Neural crest cell (in vitro differentiated cells): ENCODE results near the gene IBA57. TPM values are rescaled to one million over a fixed set of nuclear protein-coding genes. Genes with fewer than 3 reads are reported as not detected.

ENCODE experiments used
- DNase-seq: peaks from one replicate; pipeline ENCODE4 v3.0.0; 2021; ENCODE audit warnings: low read depth, mixed read lengths, low spot score
- H3K27ac Mint-ChIP-seq: one replicate; pipeline ENCODE4 v1.8.0; 2021; ENCODE audit warnings: mild to moderate bottlenecking, mixed read lengths; ENCODE audit not compliant: unreplicated experiment
- H3K27me3 Mint-ChIP-seq: 2 replicates; pipeline ENCODE4 v1.8.0; 2021; ENCODE audit warnings: low read depth, mild to moderate bottlenecking, mixed read lengths
- H3K36me3 Mint-ChIP-seq: 2 replicates; pipeline ENCODE4 v1.8.0; 2021; ENCODE audit warnings: low read depth, mild to moderate bottlenecking, mixed read lengths
- H3K4me1 Mint-ChIP-seq: 2 replicates; pipeline ENCODE4 v1.8.0; 2021; ENCODE audit warnings: mixed read lengths
- H3K4me3 Mint-ChIP-seq: one replicate; pipeline ENCODE4 v1.8.0; 2021; ENCODE audit warnings: mild to moderate bottlenecking, mixed read lengths
- H3K9me3 Mint-ChIP-seq: 2 replicates; pipeline ENCODE4 v1.8.0; 2021; ENCODE audit warnings: mixed read lengths
- total RNA-seq: library from RNA; stranded (reverse); gene quantifications from 2 replicates; pipeline ENCODE4 v1.2.1, GENCODE V29; 2021
- TF ChIP-seq, protein P1 (sequence below): fragments of 200-600 bp; sonication (generic); conservative IDR thresholded peaks from 2 replicates; pipeline ENCODE4 v1.5.0; 2021; ENCODE audit warnings: antibody characterized with exemption, mild to moderate bottlenecking

IBA57 gene
- total RNA-seq, 1 donor from 2014 or later, result 10.4 TPM

DNA sequence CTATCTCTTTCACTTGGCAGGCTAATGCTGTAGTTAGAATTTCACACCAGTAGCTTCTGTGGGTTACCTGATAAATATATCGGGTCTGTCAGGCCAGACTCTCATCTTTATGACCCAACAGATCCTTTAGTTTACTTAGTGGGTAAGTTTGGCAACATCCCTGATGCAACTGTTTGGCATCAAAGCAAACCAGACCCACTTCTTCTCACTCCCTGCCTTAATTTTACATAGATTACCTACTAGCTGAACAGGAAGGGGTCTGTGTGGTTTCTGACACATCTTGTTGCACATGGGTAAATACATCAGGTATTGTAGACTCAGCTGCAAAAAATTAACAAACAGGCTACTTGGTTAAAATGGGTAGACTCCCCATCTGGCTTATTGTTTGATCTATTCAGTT is 28.7 kb upstream of the IBA57 start:
- Mint-ChIP-seq H3K36me3 (no peaks in the 10 kb centered on the region), H3K4me1 (peaks cover 11% of the 10 kb centered on the region), H3K27me3 (peaks cover 74% of the 10 kb centered on the region), H3K4me3 (no peak overlapping the region), H3K27ac (no peak overlapping the region), H3K9me3 (no peaks in the 10 kb centered on the region)
- TF ChIP-seq, protein P1, sequence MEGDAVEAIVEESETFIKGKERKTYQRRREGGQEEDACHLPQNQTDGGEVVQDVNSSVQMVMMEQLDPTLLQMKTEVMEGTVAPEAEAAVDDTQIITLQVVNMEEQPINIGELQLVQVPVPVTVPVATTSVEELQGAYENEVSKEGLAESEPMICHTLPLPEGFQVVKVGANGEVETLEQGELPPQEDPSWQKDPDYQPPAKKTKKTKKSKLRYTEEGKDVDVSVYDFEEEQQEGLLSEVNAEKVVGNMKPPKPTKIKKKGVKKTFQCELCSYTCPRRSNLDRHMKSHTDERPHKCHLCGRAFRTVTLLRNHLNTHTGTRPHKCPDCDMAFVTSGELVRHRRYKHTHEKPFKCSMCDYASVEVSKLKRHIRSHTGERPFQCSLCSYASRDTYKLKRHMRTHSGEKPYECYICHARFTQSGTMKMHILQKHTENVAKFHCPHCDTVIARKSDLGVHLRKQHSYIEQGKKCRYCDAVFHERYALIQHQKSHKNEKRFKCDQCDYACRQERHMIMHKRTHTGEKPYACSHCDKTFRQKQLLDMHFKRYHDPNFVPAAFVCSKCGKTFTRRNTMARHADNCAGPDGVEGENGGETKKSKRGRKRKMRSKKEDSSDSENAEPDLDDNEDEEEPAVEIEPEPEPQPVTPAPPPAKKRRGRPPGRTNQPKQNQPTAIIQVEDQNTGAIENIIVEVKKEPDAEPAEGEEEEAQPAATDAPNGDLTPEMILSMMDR, result no peak
- DNase-seq, result no peak

DNA sequence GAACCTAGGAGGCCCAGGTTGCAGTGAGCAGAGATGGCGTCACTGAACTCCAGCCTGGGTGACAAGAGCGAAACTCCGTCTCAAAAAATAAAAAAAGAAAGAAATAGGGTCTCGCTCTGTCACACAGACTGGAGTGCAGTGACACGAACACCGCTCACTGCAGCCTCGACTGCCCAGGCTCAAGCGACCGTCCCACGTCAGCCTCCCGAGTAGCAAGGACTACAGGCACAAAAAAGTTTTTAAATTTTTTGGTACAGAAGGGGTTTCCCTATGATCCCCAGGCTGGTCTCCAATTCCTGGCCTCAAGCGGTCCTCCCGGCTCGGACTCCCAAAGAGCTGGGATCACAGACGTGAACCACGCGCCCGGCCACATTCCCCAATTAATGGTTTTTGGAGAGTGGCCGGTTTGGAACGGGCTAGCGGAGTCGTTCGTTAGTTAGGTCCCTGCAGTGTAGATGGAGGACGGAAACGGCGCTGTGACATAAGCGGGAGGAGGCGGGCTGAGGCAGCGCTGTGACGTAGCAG is 26.1 kb upstream of the IBA57 start:
- no peaks in the 10 kb centered on the region for H3K36me3 Mint-ChIP-seq
- no peaks in the 10 kb centered on the region for H3K9me3 Mint-ChIP-seq
- DNase-seq, result no peak
- H3K4me1 Mint-ChIP-seq, result peaks cover 17% of the 10 kb centered on the region
- H3K27me3 Mint-ChIP-seq, result peaks cover 50% of the 10 kb centered on the region
- H3K27ac Mint-ChIP-seq, result peak overlapping the region; percentile 75
- H3K4me3 Mint-ChIP-seq, result peak overlapping the region; percentile 93
- TF ChIP-seq, protein P1, result no peak

- TF ChIP-seq, protein P1, result peak; percentile 45
- peak within 1 kb of the TSS; percentile 93 for H3K4me3 Mint-ChIP-seq
- H3K4me1 Mint-ChIP-seq, result peaks cover 17% of the 10 kb centered on the region
These were observed 25.5 kb upstream of the IBA57 start, which contains the start of gene GUK1 for GRCh38 chr1:228139931-228140723. Gene GUK1 (plus strand): TSS chr1:228140279. CDS start chr1:228140303, 24 bp downstream.

GRCh38 chr1:228140724-228141225 is 24.8 kb upstream of the IBA57 start:
- Mint-ChIP-seq H3K4me3 (peak overlapping the region; percentile 93), H3K27ac (peak overlapping the region; percentile 81), H3K36me3 (no peaks in the 10 kb centered on the region), H3K4me1 (peaks cover 17% of the 10 kb centered on the region), H3K27me3 (peaks cover 37% of the 10 kb centered on the region), H3K9me3 (no peaks in the 10 kb centered on the region)
- no peak for DNase-seq
- TF ChIP-seq, protein P1, result no peak

More at GRCh38 chr1:228139931-228140723, 25.5 kb upstream of the IBA57 start, which contains the start of gene GUK1:
- Mint-ChIP-seq H3K9me3 (no peaks in the 10 kb centered on the region), H3K36me3 (no peaks in the 10 kb centered on the region), H3K27ac (peak within 1 kb of the TSS; percentile 81), H3K27me3 (peaks cover 44% of the 10 kb centered on the region)
- peak; percentile 98 for DNase-seq

DNA sequence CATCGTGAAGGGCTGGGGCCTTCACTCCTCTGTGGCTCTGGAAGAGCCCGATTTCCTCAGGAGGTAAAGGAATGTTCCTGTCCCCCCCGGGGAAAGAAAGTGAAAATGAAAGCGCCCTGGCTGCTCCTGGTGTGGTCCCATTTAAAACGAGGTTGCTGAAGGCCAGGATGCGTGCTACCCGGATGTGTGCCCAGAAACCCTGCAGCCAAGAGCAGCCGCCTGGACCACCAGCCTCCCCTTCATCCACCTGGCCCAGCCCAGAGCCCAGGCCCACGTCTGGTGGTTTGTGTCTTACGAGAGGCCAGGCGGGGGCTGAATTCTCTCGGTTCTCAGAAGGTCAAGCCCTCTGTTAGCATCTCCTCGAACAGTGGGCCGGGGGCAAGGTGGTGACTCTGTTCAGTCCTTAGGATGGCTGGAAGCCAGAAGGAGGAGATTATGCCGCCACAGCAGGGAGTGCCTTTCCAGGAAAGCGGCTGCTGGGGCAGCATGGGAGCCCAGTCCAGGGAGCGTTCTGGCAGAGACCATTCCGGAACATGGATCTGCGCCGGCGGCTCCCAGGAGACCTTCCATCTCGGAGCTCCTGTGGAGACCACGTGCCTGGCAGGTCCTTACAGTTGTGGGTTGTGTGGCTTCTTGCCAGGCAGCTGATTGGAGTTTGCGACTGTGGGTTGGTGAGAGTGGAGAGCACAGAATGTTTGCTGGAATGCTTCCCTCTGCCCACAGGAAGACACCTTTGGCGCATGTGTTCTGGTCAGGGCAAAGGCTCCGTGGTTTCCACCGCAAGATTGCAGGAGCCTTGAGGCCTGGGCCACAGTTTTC is 24.2 kb upstream of the IBA57 start:
- DNase-seq, result no peak
- H3K9me3 Mint-ChIP-seq, result no peaks in the 10 kb centered on the region

More for the DNA sequence above, 24.2 kb upstream of the IBA57 start:
- Mint-ChIP-seq H3K4me1 (peaks cover 17% of the 10 kb centered on the region), H3K27me3 (peaks cover 31% of the 10 kb centered on the region), H3K36me3 (no peaks in the 10 kb centered on the region), H3K27ac (peak overlapping the region; percentile 81), H3K4me3 (peak overlapping the region; percentile 93)
- TF ChIP-seq, protein P1, result no peak
